NB4 (cell line): Measurements from ENCODE around the gene ELK4.

ENCODE experiments used
- DNase-seq: peaks from one replicate; pipeline ENCODE4 v3.0.0; 2010; ENCODE audit warnings: low read depth
- H3K4me3 ChIP-seq: one replicate; pipeline ENCODE4 v1.5.1; 2011; ENCODE audit warnings: mild to moderate bottlenecking, low read depth, low read length, moderate library complexity
- MYC ChIP-seq: IDR thresholded peaks from 2 replicates; pipeline ENCODE4 v1.6.1; 2011; ENCODE audit warnings: low read depth, low read length
- POLR2A ChIP-seq: IDR thresholded peaks from 2 replicates; pipeline ENCODE4 v1.6.1; 2011; ENCODE audit warnings: mild to moderate bottlenecking; ENCODE audit not compliant: insufficient read length; ENCODE audit errors: extremely low read depth
- TF ChIP-seq, protein P1 (sequence below): IDR thresholded peaks from 2 replicates; pipeline ENCODE4 v1.6.1; 2011; ENCODE audit warnings: low read depth, low read length
- TF ChIP-seq, protein P2 (sequence below): IDR thresholded peaks from one replicate; pipeline ENCODE4 v1.5.1; 2012; ENCODE audit warnings: low read depth, low read length

ELK4 gene

DNA sequence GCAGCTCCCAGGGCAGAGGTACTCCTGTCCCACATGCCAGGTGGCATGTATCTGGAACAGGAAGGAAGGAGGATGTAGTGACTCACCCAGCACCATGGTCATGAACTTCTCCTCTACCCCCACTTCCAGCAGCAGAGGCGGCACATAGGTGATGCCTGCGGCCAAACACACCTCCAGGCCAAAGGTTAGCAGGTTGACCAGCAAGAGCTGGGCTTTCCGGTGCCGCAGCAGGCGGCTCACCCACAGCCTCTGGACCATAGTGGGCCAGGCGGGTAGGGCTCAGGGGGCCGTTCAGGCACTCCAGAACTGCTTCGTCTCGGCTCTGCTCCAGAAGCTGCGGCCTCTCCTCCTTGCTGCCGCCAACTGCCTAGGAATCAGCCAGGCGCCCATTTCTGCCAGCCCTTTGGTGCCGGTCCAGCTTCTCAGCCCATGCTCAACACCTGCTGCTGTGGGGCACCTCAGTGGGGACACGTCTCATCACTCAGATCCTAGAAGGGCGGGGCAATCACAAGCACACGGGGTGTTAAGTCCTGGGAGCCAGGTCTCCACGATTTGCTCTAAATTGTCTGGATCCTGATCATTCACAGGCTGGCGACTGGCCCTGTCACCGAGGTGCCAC lies 32.7 kb upstream of the ELK4 start:
- DNase-seq, result no peak
- TF ChIP-seq MYC, result no peak
- TF ChIP-seq POLR2A, result no peak
- TF ChIP-seq, protein P1, sequence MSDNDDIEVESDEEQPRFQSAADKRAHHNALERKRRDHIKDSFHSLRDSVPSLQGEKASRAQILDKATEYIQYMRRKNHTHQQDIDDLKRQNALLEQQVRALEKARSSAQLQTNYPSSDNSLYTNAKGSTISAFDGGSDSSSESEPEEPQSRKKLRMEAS, result no peak
- TF ChIP-seq, protein P2, sequence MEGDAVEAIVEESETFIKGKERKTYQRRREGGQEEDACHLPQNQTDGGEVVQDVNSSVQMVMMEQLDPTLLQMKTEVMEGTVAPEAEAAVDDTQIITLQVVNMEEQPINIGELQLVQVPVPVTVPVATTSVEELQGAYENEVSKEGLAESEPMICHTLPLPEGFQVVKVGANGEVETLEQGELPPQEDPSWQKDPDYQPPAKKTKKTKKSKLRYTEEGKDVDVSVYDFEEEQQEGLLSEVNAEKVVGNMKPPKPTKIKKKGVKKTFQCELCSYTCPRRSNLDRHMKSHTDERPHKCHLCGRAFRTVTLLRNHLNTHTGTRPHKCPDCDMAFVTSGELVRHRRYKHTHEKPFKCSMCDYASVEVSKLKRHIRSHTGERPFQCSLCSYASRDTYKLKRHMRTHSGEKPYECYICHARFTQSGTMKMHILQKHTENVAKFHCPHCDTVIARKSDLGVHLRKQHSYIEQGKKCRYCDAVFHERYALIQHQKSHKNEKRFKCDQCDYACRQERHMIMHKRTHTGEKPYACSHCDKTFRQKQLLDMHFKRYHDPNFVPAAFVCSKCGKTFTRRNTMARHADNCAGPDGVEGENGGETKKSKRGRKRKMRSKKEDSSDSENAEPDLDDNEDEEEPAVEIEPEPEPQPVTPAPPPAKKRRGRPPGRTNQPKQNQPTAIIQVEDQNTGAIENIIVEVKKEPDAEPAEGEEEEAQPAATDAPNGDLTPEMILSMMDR, result no peak
- H3K4me3 ChIP-seq, result no peak overlapping the region

GRCh38 chr1:205663286-205663936 lies 31.6 kb upstream of the ELK4 start:
- DNase-seq, result no peak
- H3K4me3 ChIP-seq, result no peak overlapping the region
- TF ChIP-seq, protein P2, result no peak
- TF ChIP-seq POLR2A, result no peak
- TF ChIP-seq, protein P1, result no peak

DNA sequence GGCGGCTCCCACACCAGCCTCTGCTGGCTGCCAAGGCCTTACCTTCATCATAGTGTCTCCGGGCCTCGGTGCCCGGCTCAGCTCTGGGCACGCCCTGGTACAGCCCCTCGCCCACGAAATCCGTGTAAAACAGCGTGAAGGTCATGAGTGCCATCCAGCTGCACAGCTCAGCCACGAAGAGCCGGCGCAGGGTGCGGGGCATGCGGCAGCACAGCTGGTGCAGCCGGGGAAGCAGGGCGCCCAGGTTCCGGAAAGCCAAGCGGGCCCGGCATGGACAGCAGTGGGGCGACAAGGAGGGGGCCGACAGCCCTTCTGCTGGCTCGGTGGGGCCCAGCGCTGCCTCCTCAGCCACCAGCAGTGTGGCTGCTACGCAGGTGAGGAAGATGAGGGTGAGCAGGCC lies 31.0 kb upstream of the ELK4 start:
- H3K4me3 ChIP-seq, result no peak overlapping the region
- TF ChIP-seq, protein P2, result no peak
- TF ChIP-seq MYC (no peak), POLR2A (no peak)
- TF ChIP-seq, protein P1, result no peak
- no peak for DNase-seq

- no peak overlapping the region for H3K4me3 ChIP-seq
- TF ChIP-seq POLR2A (no peak), MYC (no peak)
- TF ChIP-seq, protein P1, result no peak
- TF ChIP-seq, protein P2, result no peak
- DNase-seq, result no peak
These were observed 30.4 kb upstream of the ELK4 start for GRCh38 chr1:205662135-205662738.

- TF ChIP-seq POLR2A (no peak), MYC (no peak)
- TF ChIP-seq, protein P1, result no peak
- TF ChIP-seq, protein P2, result no peak
- DNase-seq, result no peak
- H3K4me3 ChIP-seq, result no peak overlapping the region
These were observed 29.8 kb upstream of the ELK4 start for GRCh38 chr1:205661429-205662134.
